ENCODE data around the gene PADI1.

Gene PADI1

DNA sequence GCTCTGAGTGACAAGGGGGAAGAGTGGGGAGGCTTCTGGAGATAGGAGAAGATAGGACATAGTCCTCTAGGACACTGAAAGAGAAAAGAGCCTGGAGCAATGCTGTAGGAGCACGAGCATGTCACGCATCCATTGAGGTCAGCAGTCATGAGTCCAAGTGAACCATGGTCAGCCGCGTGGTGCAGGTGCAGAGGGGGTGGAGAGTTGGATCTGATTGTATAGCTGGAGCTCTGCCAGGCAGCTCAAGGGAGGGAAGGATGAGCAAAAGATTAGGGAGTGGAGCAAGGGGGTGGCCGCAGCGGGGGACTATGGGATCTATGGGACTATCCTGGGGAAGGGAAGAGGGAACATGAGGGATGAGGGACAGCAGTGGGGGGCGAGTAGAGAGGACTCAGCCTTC, 14.0 kb downstream of the PADI1 start:
- Histone ChIP-seq H3K36me3 (ENCODE audit: insufficient read depth, insufficient read length, low read length) (no peaks in the 10 kb centered on the region), H3K4me1 (ENCODE audit: insufficient read depth, insufficient read length) (peaks cover 3% of the 10 kb centered on the region), H3K9me3 (ENCODE audit: insufficient read depth, low read length) (no peaks in the 10 kb centered on the region), H3K9ac (ENCODE audit: insufficient read length, low read depth) (no peak overlapping the region), H3K4me3 (ENCODE audit: insufficient read length, low read depth) (no peak overlapping the region), H3K27me3 (ENCODE audit: insufficient read depth, insufficient read length) (no peaks in the 10 kb centered on the region)
- no peak for DNase-seq (ENCODE audit: low read depth, low spot score)
- TF ChIP-seq YY1 (IDR thresholded peaks at IDR 0.05; ENCODE audit: insufficient read depth, insufficient read length) (no peak), ZNF274 (IDR thresholded peaks at IDR 0.05; ENCODE audit: low read depth, low read length) (no peak), SUZ12 (IDR thresholded peaks at IDR 0.05; ENCODE audit: extremely low read depth, insufficient read depth, insufficient read length) (no peak)

GRCh38 chr1:17220287-17220686, 15.4 kb downstream of the PADI1 start:
- TF ChIP-seq YY1 (IDR thresholded peaks at IDR 0.05; ENCODE audit: insufficient read depth, insufficient read length) (no peak), ZNF274 (IDR thresholded peaks at IDR 0.05; ENCODE audit: low read depth, low read length) (no peak), SUZ12 (IDR thresholded peaks at IDR 0.05; ENCODE audit: extremely low read depth, insufficient read depth, insufficient read length) (no peak)
- H3K4me3 ChIP-seq (ENCODE audit: insufficient read length, low read depth), result no peak overlapping the region
- no peak overlapping the region for H3K9ac ChIP-seq (ENCODE audit: insufficient read length, low read depth)
- no peaks in the 10 kb centered on the region for H3K36me3 ChIP-seq (ENCODE audit: insufficient read depth, insufficient read length, low read length)
- DNase-seq (ENCODE audit: low read depth, low spot score), result no peak
- peaks cover 3% of the 10 kb centered on the region for H3K4me1 ChIP-seq (ENCODE audit: insufficient read depth, insufficient read length)
- no peaks in the 10 kb centered on the region for H3K27me3 ChIP-seq (ENCODE audit: insufficient read depth, insufficient read length)
- no peaks in the 10 kb centered on the region for H3K9me3 ChIP-seq (ENCODE audit: insufficient read depth, low read length)

GRCh38 chr1:17222557-17222956, 17.6 kb downstream of the PADI1 start:
- TF ChIP-seq ZNF274 (IDR thresholded peaks at IDR 0.05; ENCODE audit: low read depth, low read length) (no peak), YY1 (IDR thresholded peaks at IDR 0.05; ENCODE audit: insufficient read depth, insufficient read length) (no peak), SUZ12 (IDR thresholded peaks at IDR 0.05; ENCODE audit: extremely low read depth, insufficient read depth, insufficient read length) (no peak)
- Histone ChIP-seq H3K4me3 (ENCODE audit: insufficient read length, low read depth) (no peak overlapping the region), H3K4me1 (ENCODE audit: insufficient read depth, insufficient read length) (peaks cover 2% of the 10 kb centered on the region), H3K9ac (ENCODE audit: insufficient read length, low read depth) (no peak overlapping the region), H3K9me3 (ENCODE audit: insufficient read depth, low read length) (no peaks in the 10 kb centered on the region), H3K36me3 (ENCODE audit: insufficient read depth, insufficient read length, low read length) (no peaks in the 10 kb centered on the region), H3K27me3 (ENCODE audit: insufficient read depth, insufficient read length) (no peaks in the 10 kb centered on the region)
- DNase-seq (ENCODE audit: low read depth, low spot score), result no peak

GRCh38 chr1:17224434-17224833, 19.5 kb downstream of the PADI1 start:
- no peak for DNase-seq (ENCODE audit: low read depth, low spot score)
- Histone ChIP-seq H3K9me3 (ENCODE audit: insufficient read depth, low read length) (no peaks in the 10 kb centered on the region), H3K9ac (ENCODE audit: insufficient read length, low read depth) (no peak overlapping the region), H3K27me3 (ENCODE audit: insufficient read depth, insufficient read length) (no peaks in the 10 kb centered on the region), H3K36me3 (ENCODE audit: insufficient read depth, insufficient read length, low read length) (no peaks in the 10 kb centered on the region), H3K4me3 (ENCODE audit: insufficient read length, low read depth) (no peak overlapping the region), H3K4me1 (ENCODE audit: insufficient read depth, insufficient read length) (peaks cover 2% of the 10 kb centered on the region)
- TF ChIP-seq ZNF274 (IDR thresholded peaks at IDR 0.05; ENCODE audit: low read depth, low read length), result no peak
- no peak for TF ChIP-seq YY1 (IDR thresholded peaks at IDR 0.05; ENCODE audit: insufficient read depth, insufficient read length)
- TF ChIP-seq SUZ12 (IDR thresholded peaks at IDR 0.05; ENCODE audit: extremely low read depth, insufficient read depth, insufficient read length), result no peak

DNA sequence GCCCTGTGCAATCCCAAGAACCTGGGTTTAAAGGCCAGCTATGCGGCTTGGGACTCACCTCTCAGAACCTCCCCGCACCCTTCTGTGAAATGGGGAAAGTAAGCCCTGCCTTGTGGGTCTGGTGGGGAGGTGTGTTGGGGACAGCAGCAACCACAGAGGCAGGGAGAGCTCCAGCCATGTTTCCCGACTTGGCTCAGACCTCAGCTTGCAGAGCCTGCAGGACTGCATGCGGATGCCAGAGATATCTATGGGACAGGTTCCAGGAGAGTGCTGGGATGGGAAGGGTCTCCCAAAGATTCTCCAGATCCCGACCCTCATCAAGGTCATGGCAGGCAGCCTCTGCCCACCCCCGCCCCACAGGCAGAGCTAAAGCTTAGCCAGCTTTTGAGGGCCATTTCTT, 20.2 kb downstream of the PADI1 start:
- Histone ChIP-seq H3K4me1 (ENCODE audit: insufficient read depth, insufficient read length) (peaks cover 2% of the 10 kb centered on the region), H3K27me3 (ENCODE audit: insufficient read depth, insufficient read length) (no peaks in the 10 kb centered on the region)
- TF ChIP-seq SUZ12 (IDR thresholded peaks at IDR 0.05; ENCODE audit: extremely low read depth, insufficient read depth, insufficient read length), result no peak
- TF ChIP-seq ZNF274 (IDR thresholded peaks at IDR 0.05; ENCODE audit: low read depth, low read length), result no peak
- TF ChIP-seq YY1 (IDR thresholded peaks at IDR 0.05; ENCODE audit: insufficient read depth, insufficient read length), result no peak

DNA sequence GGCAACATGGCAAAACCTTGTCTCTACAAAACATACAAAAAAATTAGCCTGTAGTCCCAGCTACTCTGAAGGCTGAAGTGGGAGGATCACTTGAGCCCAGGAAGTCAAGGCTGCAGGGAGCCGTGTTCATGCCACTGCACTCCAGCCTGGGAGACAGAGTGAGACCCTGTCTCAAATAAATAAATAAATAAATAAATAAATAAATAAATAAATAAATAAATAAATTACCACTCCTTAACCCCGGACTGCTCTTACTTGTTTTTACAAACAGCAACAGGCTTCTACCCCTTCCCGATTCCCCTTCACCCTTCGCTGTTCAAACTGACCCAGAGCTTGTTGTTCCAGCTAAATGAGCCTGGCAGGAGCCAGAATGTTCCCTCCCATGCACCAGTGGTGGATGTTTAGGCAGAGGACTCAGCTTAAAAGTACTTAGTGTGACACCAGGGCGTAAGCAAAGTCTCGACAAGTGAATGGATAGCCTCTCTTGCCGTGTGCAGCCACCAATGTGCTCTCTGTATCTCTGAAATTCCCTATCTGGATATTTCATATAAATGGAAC, 22.5 kb downstream of the PADI1 start:
- DNase-seq (ENCODE audit: low read depth, low spot score), result no peak
- Histone ChIP-seq H3K4me3 (ENCODE audit: insufficient read length, low read depth) (no peak overlapping the region), H3K36me3 (ENCODE audit: insufficient read depth, insufficient read length, low read length) (no peaks in the 10 kb centered on the region), H3K27me3 (ENCODE audit: insufficient read depth, insufficient read length) (no peaks in the 10 kb centered on the region), H3K9me3 (ENCODE audit: insufficient read depth, low read length) (no peaks in the 10 kb centered on the region), H3K4me1 (ENCODE audit: insufficient read depth, insufficient read length) (peaks cover 5% of the 10 kb centered on the region), H3K9ac (ENCODE audit: insufficient read length, low read depth) (no peak overlapping the region)
- TF ChIP-seq YY1 (IDR thresholded peaks at IDR 0.05; ENCODE audit: insufficient read depth, insufficient read length), result no peak
- TF ChIP-seq SUZ12 (IDR thresholded peaks at IDR 0.05; ENCODE audit: extremely low read depth, insufficient read depth, insufficient read length), result no peak
- TF ChIP-seq ZNF274 (IDR thresholded peaks at IDR 0.05; ENCODE audit: low read depth, low read length), result no peak

More for the DNA sequence above, 20.2 kb downstream of the PADI1 start:
- Histone ChIP-seq H3K9ac (ENCODE audit: insufficient read length, low read depth) (no peak overlapping the region), H3K4me3 (ENCODE audit: insufficient read length, low read depth) (no peak overlapping the region), H3K36me3 (ENCODE audit: insufficient read depth, insufficient read length, low read length) (no peaks in the 10 kb centered on the region), H3K9me3 (ENCODE audit: insufficient read depth, low read length) (no peaks in the 10 kb centered on the region)
- no peak for DNase-seq (ENCODE audit: low read depth, low spot score)

- Histone ChIP-seq H3K4me3 (ENCODE audit: insufficient read length, low read depth) (no peak overlapping the region), H3K4me1 (ENCODE audit: insufficient read depth, insufficient read length) (peaks cover 5% of the 10 kb centered on the region), H3K9me3 (ENCODE audit: insufficient read depth, low read length) (no peaks in the 10 kb centered on the region), H3K27me3 (ENCODE audit: insufficient read depth, insufficient read length) (no peaks in the 10 kb centered on the region), H3K9ac (ENCODE audit: insufficient read length, low read depth) (peak overlapping the region; percentile 32), H3K36me3 (ENCODE audit: insufficient read depth, insufficient read length, low read length) (no peaks in the 10 kb centered on the region)
- no peak for TF ChIP-seq SUZ12 (IDR thresholded peaks at IDR 0.05; ENCODE audit: extremely low read depth, insufficient read depth, insufficient read length)
- TF ChIP-seq ZNF274 (IDR thresholded peaks at IDR 0.05; ENCODE audit: low read depth, low read length), result no peak
- no peak for TF ChIP-seq YY1 (IDR thresholded peaks at IDR 0.05; ENCODE audit: insufficient read depth, insufficient read length)
- no peak for DNase-seq (ENCODE audit: low read depth, low spot score)
Measured at GRCh38 chr1:17228619-17229018, 23.7 kb downstream of the PADI1 start.

Data from NT2/D1 (cell line).